Breast epithelium (tissue), 4 donors: ENCODE data around the gene RPS8. TPM values are rescaled to one million over a fixed set of nuclear protein-coding genes. Genes with fewer than 3 reads are reported as not detected.

Experiments used
- DNase-seq, 2 donors: peaks; one replicate each; pipeline ENCODE4 v3.0.0-alpha.2; 2019; ENCODE audit warnings: low spot score in 2 of 2
- H3K27ac ChIP-seq, 2 donors: fragments of 200-600 bp; sonication (generic) in 1 of 2; one replicate each; pipeline ENCODE4 v1.5.1; 2016 to 2019; ENCODE audit warnings: mild to moderate bottlenecking in 1 of 2
- H3K27me3 ChIP-seq, 2 donors: fragments of 200-600 bp; sonication (generic) in 1 of 2; one replicate each; pipeline versions ENCODE4 v1.5.1 to v1.6.0; 2017 to 2019; ENCODE audit warnings: control low read depth in 1 of 2, mild to moderate bottlenecking in 1 of 2
- H3K36me3 ChIP-seq: fragments of 200-600 bp; one replicate; pipeline ENCODE4 v1.5.1; 2019
- H3K4me1 ChIP-seq, 2 donors: fragments of 200-600 bp; sonication (generic); one replicate each; pipeline ENCODE4 v1.5.1; 2016 to 2019; ENCODE audit warnings: control low read depth in 1 of 2
- H3K4me3 ChIP-seq, 3 donors: fragments of 200-600 bp; sonication (generic); 1 replicate in 2 of 3; 2 replicates in 1 of 3; pipeline ENCODE4 v1.5.1; 2016 to 2019; ENCODE audit warnings: mild to moderate bottlenecking in 3 of 3, moderate library complexity in 2 of 3
- H3K9me3 ChIP-seq, 2 donors: fragments of 200-600 bp; sonication (generic) in 1 of 2; one replicate each; pipeline ENCODE4 v1.5.1; 2016 to 2019; ENCODE audit warnings: control low read depth in 1 of 2
- CTCF ChIP-seq, 3 donors: fragments of 450-650 bp; IDR thresholded peaks; one replicate each; pipeline ENCODE4 v1.5.1; 2016 to 2017; ENCODE audit warnings: antibody characterized with exemption in 3 of 3, mild to moderate bottlenecking in 3 of 3, moderate library complexity in 3 of 3
- POLR2A ChIP-seq: fragments of 450-650 bp; IDR thresholded peaks from one replicate; pipeline ENCODE4 v1.6.1; 2016; ENCODE audit warnings: antibody characterized with exemption, mild to moderate bottlenecking, moderate library complexity
- POLR2AphosphoS5 ChIP-seq, 3 donors: sonication (generic); formaldehyde crosslinking; IDR thresholded peaks; one replicate each; pipeline ENCODE4 v1.6.1; 2017; ENCODE audit warnings: antibody characterized with exemption in 3 of 3
- intact Hi-C: fragments of 100-400 bp; cut with DNase I; formaldehyde crosslinking; loops from one replicate; pipeline ENCODE4 v1.15.1; 2023; ENCODE audit warnings: low total_unique reads
- total RNA-seq, 3 donors: library from RNA; depleted of rRNA; stranded (reverse); fragments of >200 nt; gene quantifications; one replicate each; pipeline ENCODE4 v1.1.0, GENCODE V29; 2016

The RPS8 gene
- total RNA-seq, 3 donors from 2014 or later: 2,158 to 3,355 (median 2,591) TPM

GRCh38 chr1:44803312-44804095 is 28.2 kb downstream of the RPS8 start:
- intact Hi-C loops: no loop called here
- Histone ChIP-seq H3K4me1 (peaks cover 21 to 24% of the 10 kb centered on the region in 2 donors), H3K9me3 (no peaks in the 10 kb centered on the region), H3K27me3 (no peaks in the 10 kb centered on the region), H3K4me3 (peak overlapping the region in 1 of 3 donors; percentile 96), H3K36me3 (no peaks in the 10 kb centered on the region), H3K27ac (peak overlapping the region; percentile 54 to 84)
- TF ChIP-seq CTCF (IDR thresholded peaks at IDR 0.05): no peak
- TF ChIP-seq POLR2AphosphoS5 (IDR thresholded peaks at IDR 0.05): no peak
- no peak for TF ChIP-seq POLR2A
- DNase-seq: peak in 1 of 2 donors; percentile 40

GRCh38 chr1:44805311-44806024 is 30.1 kb downstream of the RPS8 start:
- H3K27ac ChIP-seq: peak overlapping the region; percentile 100
- peak in 1 of 2 donors; percentile 39 for DNase-seq
- H3K9me3 ChIP-seq: no peaks in the 10 kb centered on the region
- no peaks in the 10 kb centered on the region for H3K36me3 ChIP-seq
- intact Hi-C loops: no loop called here
- TF ChIP-seq POLR2A (no peak), POLR2AphosphoS5 (IDR thresholded peaks at IDR 0.05) (no peak), CTCF (IDR thresholded peaks at IDR 0.05) (no peak)
- peaks cover 36 to 40% of the 10 kb centered on the region in 2 donors for H3K4me1 ChIP-seq
- no peaks in the 10 kb centered on the region for H3K27me3 ChIP-seq
- H3K4me3 ChIP-seq: no peak overlapping the region

GRCh38 chr1:44806025-44806703 is 30.8 kb downstream of the RPS8 start:
- peak overlapping the region in 2 of 3 donors; percentile 3 to 41 for H3K4me3 ChIP-seq

GRCh38 chr1:44806704-44807363 is 31.5 kb downstream of the RPS8 start, which contains the start of gene DYNLT4:
DYNLT4 (minus strand) TSS chr1:44807351; CDS start chr1:44806668, 683 bp downstream.
- TF ChIP-seq POLR2AphosphoS5 (IDR thresholded peaks at IDR 0.05): no peak
- TF ChIP-seq CTCF (IDR thresholded peaks at IDR 0.05): no peak
- no peak for TF ChIP-seq POLR2A
- Histone ChIP-seq H3K4me1 (peaks cover 36 to 43% of the 10 kb centered on the region in 2 donors), H3K36me3 (no peaks in the 10 kb centered on the region), H3K4me3 (peak within 1 kb of the TSS; percentile 16 to 41 (median 34)), H3K27ac (peak within 1 kb of the TSS; percentile 100), H3K27me3 (no peaks in the 10 kb centered on the region), H3K9me3 (no peaks in the 10 kb centered on the region)
- intact Hi-C loops: no loop called here
- DNase-seq: peak in 1 of 2 donors; percentile 48

More at GRCh38 chr1:44806025-44806703, 30.8 kb downstream of the RPS8 start:
- peak overlapping the region; percentile 100 for H3K27ac ChIP-seq
- H3K36me3 ChIP-seq: no peaks in the 10 kb centered on the region
- no peaks in the 10 kb centered on the region for H3K9me3 ChIP-seq
- no peaks in the 10 kb centered on the region for H3K27me3 ChIP-seq
- intact Hi-C loops: no loop called here
- peaks cover 36 to 43% of the 10 kb centered on the region in 2 donors for H3K4me1 ChIP-seq
- TF ChIP-seq POLR2A (no peak), POLR2AphosphoS5 (IDR thresholded peaks at IDR 0.05) (peak in 1 of 3 donors; percentile 38), CTCF (IDR thresholded peaks at IDR 0.05) (no peak)
- DNase-seq: peak in 1 of 2 donors; percentile 49
